Measurements from ENCODE around the gene ZDHHC5. TPM values are rescaled to one million over a fixed set of nuclear protein-coding genes. Genes with fewer than 3 reads are reported as not detected.

Gene ZDHHC5
- polyA plus RNA-seq, 2 of the 4 experiments (the other 2 are of a cell fraction) = 44.1 to 63.8 TPM

DNA sequence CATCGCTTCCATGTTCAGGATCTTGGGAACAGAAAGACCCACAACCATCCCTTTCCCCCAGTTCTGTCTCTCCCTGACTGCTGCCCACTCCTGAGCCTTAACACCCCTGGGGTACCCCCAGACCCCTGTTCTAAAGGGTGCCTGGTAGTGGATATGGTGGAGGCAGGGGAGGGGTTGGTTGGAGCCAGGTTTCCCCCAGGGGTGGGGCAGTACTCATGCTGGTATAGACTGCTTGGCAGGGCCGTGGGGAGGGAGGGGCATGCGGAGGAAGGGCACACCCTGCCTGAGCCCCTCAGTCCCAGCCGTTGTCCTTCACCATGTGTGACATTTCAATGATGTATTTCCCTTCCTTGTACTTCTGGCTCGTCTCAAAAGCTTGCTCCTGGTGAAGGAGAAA lies 22.2 kb upstream of the ZDHHC5 start:
- Histone ChIP-seq H3K27ac (no peak overlapping the region), H3K4me1 (peaks cover 29% of the 10 kb centered on the region), H3K4me3 (no peak overlapping the region), H3K4me2 (no peak overlapping the region), H3K9me3 (no peaks in the 10 kb centered on the region)
- ChIA-PET CTCF (interaction anchor here (0.6 to 11.7 kb wide), 14 partner anchors 8 to 300 kb away, joined by 4 to 318 read pairs (median 8); partner anchors contain the start of genes RTN4RL2 and UBE2L6), POLR2A (interaction anchor here (1.1 kb wide), 1 partner anchor 78 kb away, joined by 3 read pairs; the partner anchor contains the start of gene UBE2L6)
- ATAC-seq (no peak), DNase-seq (ENCODE audit: low read depth in 1 of 2, low spot score in 1 of 2) (no peak), FAIRE-seq (no peak)
- TF ChIP-seq HMGXB4 (CRISPR knock-in tag; IDR thresholded peaks at IDR 0.05; ENCODE audit: borderline replicate concordance) (no peak), CBX8 (IDR thresholded peaks at IDR 0.05) (no peak), MAZ (IDR thresholded peaks at IDR 0.05; ENCODE audit: borderline replicate concordance, low read depth, low read length) (no peak), PHF8 (IDR thresholded peaks at IDR 0.05; ENCODE audit: borderline replicate concordance, low read depth) (no peak), EP300 (IDR thresholded peaks at IDR 0.05) (no peak), RFX5 (IDR thresholded peaks at IDR 0.05) (no peak), SREBF2 (IDR thresholded peaks at IDR 0.05) (no peak), MAFK (IDR thresholded peaks at IDR 0.05; ENCODE audit: partially characterized antibody) (no peak), HOXA7 (CRISPR knock-in tag; IDR thresholded peaks at IDR 0.05) (no peak), ZC3H11A (IDR thresholded peaks at IDR 0.05) (no peak), HEYL (CRISPR knock-in tag; IDR thresholded peaks at IDR 0.05) (no peak), CHD4 (IDR thresholded peaks at IDR 0.05; ENCODE audit: borderline replicate concordance) (no peak), RARB (CRISPR knock-in tag; IDR thresholded peaks at IDR 0.05) (no peak), REST (IDR thresholded peaks at IDR 0.05) (no peak), ZNF302 (CRISPR knock-in tag; IDR thresholded peaks at IDR 0.05) (no peak), FOSB (CRISPR knock-in tag; IDR thresholded peaks at IDR 0.05) (no peak)
- TF ChIP-seq, protein P1, sequence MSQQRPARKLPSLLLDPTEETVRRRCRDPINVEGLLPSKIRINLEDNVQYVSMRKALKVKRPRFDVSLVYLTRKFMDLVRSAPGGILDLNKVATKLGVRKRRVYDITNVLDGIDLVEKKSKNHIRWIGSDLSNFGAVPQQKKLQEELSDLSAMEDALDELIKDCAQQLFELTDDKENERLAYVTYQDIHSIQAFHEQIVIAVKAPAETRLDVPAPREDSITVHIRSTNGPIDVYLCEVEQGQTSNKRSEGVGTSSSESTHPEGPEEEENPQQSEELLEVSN (IDR thresholded peaks at IDR 0.05; ENCODE audit: borderline replicate concordance, low read depth) = no peak
- TF ChIP-seq, protein P2, sequence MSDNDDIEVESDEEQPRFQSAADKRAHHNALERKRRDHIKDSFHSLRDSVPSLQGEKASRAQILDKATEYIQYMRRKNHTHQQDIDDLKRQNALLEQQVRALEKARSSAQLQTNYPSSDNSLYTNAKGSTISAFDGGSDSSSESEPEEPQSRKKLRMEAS (IDR thresholded peaks at IDR 0.05) = no peak
- WGBS (ENCODE audit: missing lambda C conversion rate) = 59% methylated on average over 5 of the region's 5 CpGs

DNA sequence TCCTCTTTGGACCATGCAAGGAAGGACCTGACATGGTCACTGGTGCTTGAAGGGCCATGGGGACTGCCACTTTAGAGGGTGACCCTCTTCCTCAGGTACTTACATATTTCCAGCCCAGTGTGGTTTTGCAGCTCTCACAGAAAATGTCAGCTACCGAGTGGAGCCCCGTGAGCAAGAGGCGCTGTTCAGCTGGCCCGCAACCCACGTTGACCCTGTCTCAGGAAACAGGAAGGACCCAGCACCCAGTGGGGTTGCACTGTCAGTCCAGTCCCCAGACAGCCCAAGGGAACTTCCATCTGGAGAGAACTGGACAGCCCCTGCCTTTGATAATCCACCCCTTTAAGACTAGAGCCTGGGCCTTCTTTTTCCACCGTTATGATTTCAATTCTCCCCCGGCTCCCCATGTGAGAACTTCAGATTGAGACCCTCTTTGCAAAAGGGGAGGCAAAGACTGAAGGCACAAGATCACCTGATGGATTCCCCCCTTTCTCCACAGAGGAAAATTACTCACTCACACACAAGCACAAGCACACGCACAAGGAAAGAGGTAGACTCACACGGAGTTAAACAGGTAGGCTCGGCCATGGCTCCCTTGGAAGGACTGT lies 21.6 kb upstream of the ZDHHC5 start:
- no peak for TF ChIP-seq HOXB13 (CRISPR knock-in tag; IDR thresholded peaks at IDR 0.05; ENCODE audit: low read depth)
- no peak for TF ChIP-seq ZFP36 (IDR thresholded peaks at IDR 0.05; ENCODE audit: borderline replicate concordance, partially characterized antibody)
- TF ChIP-seq JUN (IDR thresholded peaks at IDR 0.05) = 0 out of 5 replicates have a peak, but pooled peaks of 1 of the 2 experiments have one; percentile 10
- no peak overlapping the region for H3K4me3 ChIP-seq
- DNase-seq (ENCODE audit: low read depth in 1 of 2, low spot score in 1 of 2) (no peak), ATAC-seq (no peak), FAIRE-seq (no peak)
- H3K4me1 ChIP-seq = peaks cover 25% of the 10 kb centered on the region
- no peak overlapping the region for H3K27ac ChIP-seq
- WGBS (ENCODE audit: missing lambda C conversion rate) = 86% methylated on average over 10 of the region's 10 CpGs
- no peak overlapping the region for H3K4me2 ChIP-seq
- POLR2A ChIA-PET = interaction anchor here (0.9 to 1.1 kb wide), 2 partner anchors 79 to 116 kb away, joined by 3 read pairs; partner anchors contain the start of genes TIMM10 and UBE2L6
- CTCF ChIA-PET = interaction anchor here (0.6 to 11.7 kb wide), 6 partner anchors 9 to 301 kb away, joined by 3 to 318 read pairs (median 7); partner anchors contain the start of gene UBE2L6
- no peaks in the 10 kb centered on the region for H3K9me3 ChIP-seq
